Measurements from ENCODE around the gene RAD23B. TPM values are rescaled to one million over a fixed set of nuclear protein-coding genes. Genes with fewer than 3 reads are reported as not detected.

Gene RAD23B
- 116 and 120 TPM in 2 replicates for total RNA-seq

DNA sequence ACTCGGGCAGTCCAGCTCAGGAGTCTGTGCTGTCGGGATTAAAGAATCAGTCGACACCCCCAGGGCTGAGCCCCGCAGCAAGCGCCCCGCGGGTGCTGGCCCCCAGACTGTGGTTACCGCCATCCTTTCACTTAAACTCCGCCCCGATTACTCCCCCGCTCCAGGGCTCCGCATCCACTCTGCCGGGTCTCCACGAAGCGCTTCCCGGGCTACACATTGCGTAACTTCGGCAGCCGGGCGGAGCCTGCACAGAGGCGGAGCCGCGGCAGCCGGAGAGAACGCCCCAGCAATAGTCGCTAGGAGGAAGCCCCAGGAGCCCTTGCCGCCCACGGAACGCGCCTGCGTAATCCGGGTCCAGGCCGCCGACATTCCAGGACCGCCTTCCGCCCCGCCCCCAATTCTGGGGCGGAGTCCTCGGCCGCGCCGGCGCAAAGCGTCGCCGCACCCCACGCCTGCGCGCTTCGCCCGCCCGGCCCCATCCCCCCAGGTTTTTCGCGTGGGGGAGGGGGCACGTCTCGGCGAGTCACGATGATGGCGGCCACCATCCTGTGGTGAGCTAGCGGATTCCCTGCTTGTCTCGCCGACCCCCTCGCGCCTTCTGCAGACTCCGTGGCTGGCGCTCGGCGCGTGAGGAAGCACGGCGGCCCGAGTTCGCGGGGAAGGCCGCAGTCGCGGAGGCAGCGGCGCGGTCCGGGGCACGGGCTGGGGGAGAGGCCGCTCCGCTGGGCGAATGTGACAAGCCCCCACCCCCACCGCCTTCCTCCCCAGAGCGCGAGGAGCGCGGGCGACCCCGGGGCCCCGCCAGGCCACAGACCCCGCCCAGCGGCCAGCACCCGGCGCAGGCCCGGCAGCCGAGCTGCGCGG lies at the start of gene RAD23B:
Gene RAD23B, plus strand, starts transcription at position 521 of the 864 bp plus-strand sequence. CDS start 351 bp downstream, outside the sequence.

Other genes starting within 250 kb of the RAD23B start
- gene KLF4, start 206.5 kb downstream of the RAD23B start, total RNA-seq = 6.9 and 7.9 TPM in 2 replicates

Measured in regular cardiac myocyte (primary cell).